ENCODE measurements around the gene BRIP1. TPM values are rescaled to one million over a fixed set of nuclear protein-coding genes. Genes with fewer than 3 reads are reported as not detected.

BRIP1 gene
- polyA plus RNA-seq, 2 of the 4 experiments (the other 2 are of a cell fraction) = 8.0 to 11.5 TPM

DNA sequence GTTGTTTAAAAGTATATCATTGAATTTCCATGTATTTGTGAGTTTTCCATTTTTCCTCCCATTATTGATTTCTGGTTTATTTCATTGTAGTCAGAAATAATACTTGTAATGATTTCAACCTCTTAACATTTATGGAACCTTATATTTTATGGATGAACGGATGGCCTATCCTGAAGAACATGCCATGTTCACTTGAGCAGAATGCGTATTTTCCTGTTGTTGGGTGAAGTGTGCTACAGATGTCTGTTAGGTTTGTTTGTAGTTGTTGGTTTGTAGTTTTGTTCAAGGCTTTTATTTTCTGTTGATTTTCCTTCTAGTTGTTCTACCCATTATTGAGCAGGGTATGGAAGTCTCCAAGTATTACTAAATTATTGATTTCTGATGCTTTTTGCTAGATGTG is 165.1 kb downstream of the BRIP1 start (continued):
- TF ChIP-seq, protein P1, sequence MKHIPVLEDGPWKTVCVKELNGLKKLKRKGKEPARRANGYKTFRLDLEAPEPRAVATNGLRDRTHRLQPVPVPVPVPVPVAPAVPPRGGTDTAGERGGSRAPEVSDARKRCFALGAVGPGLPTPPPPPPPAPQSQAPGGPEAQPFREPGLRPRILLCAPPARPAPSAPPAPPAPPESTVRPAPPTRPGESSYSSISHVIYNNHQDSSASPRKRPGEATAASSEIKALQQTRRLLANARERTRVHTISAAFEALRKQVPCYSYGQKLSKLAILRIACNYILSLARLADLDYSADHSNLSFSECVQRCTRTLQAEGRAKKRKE (CRISPR knock-in tag; IDR thresholded peaks at IDR 0.05; ENCODE audit: low read depth) = no peak
- TF ChIP-seq, protein P2, sequence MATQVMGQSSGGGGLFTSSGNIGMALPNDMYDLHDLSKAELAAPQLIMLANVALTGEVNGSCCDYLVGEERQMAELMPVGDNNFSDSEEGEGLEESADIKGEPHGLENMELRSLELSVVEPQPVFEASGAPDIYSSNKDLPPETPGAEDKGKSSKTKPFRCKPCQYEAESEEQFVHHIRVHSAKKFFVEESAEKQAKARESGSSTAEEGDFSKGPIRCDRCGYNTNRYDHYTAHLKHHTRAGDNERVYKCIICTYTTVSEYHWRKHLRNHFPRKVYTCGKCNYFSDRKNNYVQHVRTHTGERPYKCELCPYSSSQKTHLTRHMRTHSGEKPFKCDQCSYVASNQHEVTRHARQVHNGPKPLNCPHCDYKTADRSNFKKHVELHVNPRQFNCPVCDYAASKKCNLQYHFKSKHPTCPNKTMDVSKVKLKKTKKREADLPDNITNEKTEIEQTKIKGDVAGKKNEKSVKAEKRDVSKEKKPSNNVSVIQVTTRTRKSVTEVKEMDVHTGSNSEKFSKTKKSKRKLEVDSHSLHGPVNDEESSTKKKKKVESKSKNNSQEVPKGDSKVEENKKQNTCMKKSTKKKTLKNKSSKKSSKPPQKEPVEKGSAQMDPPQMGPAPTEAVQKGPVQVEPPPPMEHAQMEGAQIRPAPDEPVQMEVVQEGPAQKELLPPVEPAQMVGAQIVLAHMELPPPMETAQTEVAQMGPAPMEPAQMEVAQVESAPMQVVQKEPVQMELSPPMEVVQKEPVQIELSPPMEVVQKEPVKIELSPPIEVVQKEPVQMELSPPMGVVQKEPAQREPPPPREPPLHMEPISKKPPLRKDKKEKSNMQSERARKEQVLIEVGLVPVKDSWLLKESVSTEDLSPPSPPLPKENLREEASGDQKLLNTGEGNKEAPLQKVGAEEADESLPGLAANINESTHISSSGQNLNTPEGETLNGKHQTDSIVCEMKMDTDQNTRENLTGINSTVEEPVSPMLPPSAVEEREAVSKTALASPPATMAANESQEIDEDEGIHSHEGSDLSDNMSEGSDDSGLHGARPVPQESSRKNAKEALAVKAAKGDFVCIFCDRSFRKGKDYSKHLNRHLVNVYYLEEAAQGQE (IDR thresholded peaks at IDR 0.05) = no peak
- TF ChIP-seq HOXB5 (CRISPR knock-in tag; IDR thresholded peaks at IDR 0.05) (no peak), CHD2 (IDR thresholded peaks at IDR 0.05; ENCODE audit: low read length, partially characterized antibody) (no peak), ESRRA (IDR thresholded peaks at IDR 0.05; ENCODE audit: borderline replicate concordance, low read length) (no peak)

DNA sequence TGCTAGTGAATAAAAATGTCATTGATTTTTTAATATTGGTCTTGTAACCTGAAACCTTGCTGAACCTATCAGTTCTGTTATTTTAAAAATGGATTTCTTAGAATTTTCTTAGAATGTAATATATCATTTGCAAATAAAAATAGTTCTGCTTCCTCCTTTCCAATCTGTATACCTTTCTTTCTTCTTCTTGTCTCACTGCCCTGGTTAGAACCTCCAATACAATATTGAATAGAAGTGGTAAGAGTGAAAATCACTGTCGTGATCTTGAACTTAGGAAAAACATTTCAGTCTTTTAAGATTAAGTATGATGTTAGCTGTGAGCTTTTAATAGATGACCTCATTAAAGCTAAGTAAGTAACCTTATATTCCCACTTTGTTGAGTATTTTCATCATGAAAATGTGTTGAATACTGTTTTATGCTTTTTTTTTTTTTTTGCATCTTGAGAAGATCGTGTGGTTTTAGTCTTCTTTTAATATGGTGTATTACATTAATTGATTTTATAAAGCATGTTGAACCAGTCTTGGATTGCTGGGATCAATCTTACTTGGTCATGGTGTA is 167.5 kb downstream of the BRIP1 start:
- WGBS (ENCODE audit: missing lambda C conversion rate) = 89% methylated on average over 2 of the region's 2 CpGs
- ChIA-PET POLR2A (no interaction called here), CTCF (interaction anchor here (0.6 to 0.9 kb wide), 2 partner anchors 15 to 275 kb away, joined by 3 to 4 read pairs; no protein-coding TSS in a partner anchor)
- H3K4me3 ChIP-seq = no peak overlapping the region
- no peak overlapping the region for H3K4me2 ChIP-seq
- DNase-seq (ENCODE audit: low read depth in 1 of 2, low spot score in 1 of 2) = no peak
- peak; percentile 49 for FAIRE-seq
- no peak for TF ChIP-seq JUN (IDR thresholded peaks at IDR 0.05)
- TF ChIP-seq TP53 (CRISPR knock-in tag; IDR thresholded peaks at IDR 0.05) = no peak
- TF ChIP-seq NR3C1 (IDR thresholded peaks at IDR 0.05) = no peak
- TF ChIP-seq EHMT2 (IDR thresholded peaks at IDR 0.05; ENCODE audit: low read depth) = no peak
- no peak for TF ChIP-seq RARB (CRISPR knock-in tag; IDR thresholded peaks at IDR 0.05)
- TF ChIP-seq HOXB5 (CRISPR knock-in tag; IDR thresholded peaks at IDR 0.05) = no peak
- TF ChIP-seq RFX5 (IDR thresholded peaks at IDR 0.05) = no peak
- TF ChIP-seq GATA3 (IDR thresholded peaks at IDR 0.05; ENCODE audit: borderline replicate concordance) = no peak
- TF ChIP-seq, protein P3, sequence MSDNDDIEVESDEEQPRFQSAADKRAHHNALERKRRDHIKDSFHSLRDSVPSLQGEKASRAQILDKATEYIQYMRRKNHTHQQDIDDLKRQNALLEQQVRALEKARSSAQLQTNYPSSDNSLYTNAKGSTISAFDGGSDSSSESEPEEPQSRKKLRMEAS (IDR thresholded peaks at IDR 0.05) = no peak
- H3K9me3 ChIP-seq = peaks cover 28% of the 10 kb centered on the region
- H3K27ac ChIP-seq = no peak overlapping the region
- no peaks in the 10 kb centered on the region for H3K4me1 ChIP-seq
- no peak for ATAC-seq

DNA sequence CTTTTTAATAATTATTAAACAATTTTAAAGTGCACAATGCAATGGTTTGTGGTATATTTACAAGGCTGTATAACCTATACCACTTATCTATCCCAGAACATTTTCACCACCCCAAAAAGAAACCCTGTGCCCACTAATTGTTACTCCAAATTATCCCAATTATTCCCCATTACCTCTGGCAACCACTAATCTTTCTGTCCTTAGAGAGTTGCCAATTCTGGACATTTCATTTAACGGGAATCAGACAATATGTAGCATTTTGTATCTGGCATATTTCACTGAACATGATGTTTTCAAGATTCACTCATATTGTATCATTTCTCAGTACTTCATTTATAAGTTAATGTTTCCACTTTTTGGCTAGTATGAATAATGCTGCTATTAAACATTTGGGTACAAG is 169.2 kb downstream of the BRIP1 start:
- DNase-seq (ENCODE audit: low read depth in 1 of 2, low spot score in 1 of 2) = no peak
- ChIA-PET CTCF (no interaction called here), POLR2A (no interaction called here)
- Histone ChIP-seq H3K4me2 (no peak overlapping the region), H3K4me1 (no peaks in the 10 kb centered on the region), H3K9me3 (peaks cover 12% of the 10 kb centered on the region; the same call in 2 of the 3 replicates), H3K4me3 (no peak overlapping the region), H3K27ac (no peak overlapping the region)
- FAIRE-seq = peak; percentile 23
- 95% methylated on average over 1 of the region's 1 CpG for WGBS (ENCODE audit: missing lambda C conversion rate)
- no peak for ATAC-seq
- TF ChIP-seq FOSB (CRISPR knock-in tag; IDR thresholded peaks at IDR 0.05) (no peak), JUNB (IDR thresholded peaks at IDR 0.05) (no peak), NR3C1 (IDR thresholded peaks at IDR 0.05) (no peak), CHD2 (IDR thresholded peaks at IDR 0.05; ENCODE audit: low read length, partially characterized antibody) (no peak), NFE2L2 (conservative IDR thresholded peaks at IDR 0.05; ENCODE audit: low read length) (no peak)

DNA sequence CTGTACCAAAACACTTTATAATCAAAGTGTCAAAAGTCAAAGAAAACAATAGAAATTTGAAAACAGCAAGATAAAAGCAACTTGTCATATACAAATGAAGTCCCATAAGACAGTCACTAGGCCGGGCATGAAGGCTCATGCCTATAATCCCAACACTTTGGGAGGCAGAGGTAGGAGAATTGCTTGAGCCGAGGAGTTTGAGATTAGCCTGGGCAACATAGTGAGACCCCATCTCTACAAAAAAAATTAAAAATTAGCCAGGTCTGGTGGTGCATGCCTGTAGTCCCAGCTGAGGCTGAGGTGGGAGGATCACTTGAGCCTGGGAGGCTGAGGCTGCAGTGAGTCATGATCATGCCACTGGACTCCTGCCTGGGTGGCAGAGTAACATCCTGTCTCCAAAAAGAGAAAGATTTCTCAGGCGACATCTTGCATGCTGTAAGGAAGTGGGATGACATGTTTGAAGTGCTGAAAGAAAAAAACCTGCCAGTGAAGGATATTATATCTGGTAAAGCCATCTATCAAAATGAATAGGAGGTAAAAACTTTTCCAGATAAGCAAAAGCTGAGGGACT is 173.6 kb downstream of the BRIP1 start:
- Histone ChIP-seq H3K9me3 (no peaks in the 10 kb centered on the region), H3K27ac (no peak overlapping the region), H3K4me2 (no peak overlapping the region), H3K4me1 (no peaks in the 10 kb centered on the region), H3K4me3 (no peak overlapping the region)
- 84% methylated on average over 3 of the region's 3 CpGs for WGBS (ENCODE audit: missing lambda C conversion rate)
- DNase-seq (ENCODE audit: low read depth in 1 of 2, low spot score in 1 of 2) (no peak), FAIRE-seq (no peak), ATAC-seq (no peak)
- ChIA-PET CTCF (no interaction called here), POLR2A (no interaction called here)
- TF ChIP-seq KDM1A (IDR thresholded peaks at IDR 0.05; ENCODE audit: low read depth) (no peak), FOSL2 (IDR thresholded peaks at IDR 0.05) (0 out of 2 replicates have a peak, but pooled peaks have one; percentile 5), FOSL2 (CRISPR knock-in tag; IDR thresholded peaks at IDR 0.05) (no peak)
